GM19328 (cell line): ENCODE measurements around the gene MAP3K14.
"Not testable (repeated sequence)": the region's sequence is repeated elsewhere in the genome, so short reads cannot be mapped to it uniquely, and the experiment has no call there.

Experiments
- ATAC-seq: cut with Tn5 transposase; IDR thresholded peaks from one replicate; pipeline ENCODE4 v1.9.1; 2021; ENCODE audit warnings: mild to moderate bottlenecking, moderate library complexity; ENCODE audit not compliant: unreplicated experiment

Gene MAP3K14

DNA sequence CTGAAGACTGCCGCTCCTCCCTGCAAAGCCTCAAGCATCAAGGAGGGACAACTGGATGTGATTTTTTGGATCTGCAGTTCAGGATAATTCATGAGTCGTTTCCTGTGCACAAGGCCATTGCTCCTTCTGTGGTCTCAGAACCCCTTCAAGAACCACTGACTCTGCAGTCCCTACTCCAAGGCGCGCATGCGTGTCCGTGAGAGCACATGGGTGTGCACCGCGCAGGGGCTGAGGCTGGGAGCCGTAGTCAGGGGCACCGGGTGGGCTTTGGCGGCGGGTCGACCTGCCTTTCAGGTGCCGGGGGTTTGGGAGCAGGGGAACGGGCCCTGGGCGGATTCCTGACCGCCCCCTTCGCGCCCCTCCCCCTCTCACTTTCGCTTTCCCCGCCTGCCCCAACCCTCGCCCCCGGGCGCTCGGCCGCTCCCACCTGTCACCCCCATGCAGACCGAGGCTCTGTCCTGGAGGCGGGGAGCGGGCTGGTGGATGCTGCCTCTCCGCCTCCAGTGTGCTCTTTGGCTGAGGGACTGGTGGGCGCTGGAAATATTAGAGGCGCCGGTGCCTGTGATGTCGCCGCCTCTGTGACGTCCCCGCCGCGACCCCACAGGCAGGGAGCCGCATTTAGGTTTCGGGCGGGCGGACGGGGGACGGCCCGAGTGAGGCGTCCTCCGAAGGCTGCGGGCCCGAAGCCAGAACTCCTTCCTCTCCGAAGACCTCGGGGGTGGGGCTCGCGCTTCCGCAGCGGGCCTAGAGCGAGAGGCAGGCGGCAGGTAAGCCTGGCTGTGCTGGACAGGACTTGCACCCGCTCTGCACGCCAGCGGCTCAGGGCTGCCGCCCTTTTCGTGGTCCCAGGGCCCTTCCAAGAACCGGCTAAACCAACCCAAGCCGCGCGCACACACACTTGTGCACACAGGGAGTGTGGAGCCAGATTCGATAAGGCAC lies 55.0 kb downstream of the MAP3K14 start, which contains the start of gene SPATA32:
TSS of gene SPATA32 (minus strand) at position 518 of the 939 bp plus-strand sequence. CDS start at position 440, 78 bp downstream.
- no peak for ATAC-seq

DNA sequence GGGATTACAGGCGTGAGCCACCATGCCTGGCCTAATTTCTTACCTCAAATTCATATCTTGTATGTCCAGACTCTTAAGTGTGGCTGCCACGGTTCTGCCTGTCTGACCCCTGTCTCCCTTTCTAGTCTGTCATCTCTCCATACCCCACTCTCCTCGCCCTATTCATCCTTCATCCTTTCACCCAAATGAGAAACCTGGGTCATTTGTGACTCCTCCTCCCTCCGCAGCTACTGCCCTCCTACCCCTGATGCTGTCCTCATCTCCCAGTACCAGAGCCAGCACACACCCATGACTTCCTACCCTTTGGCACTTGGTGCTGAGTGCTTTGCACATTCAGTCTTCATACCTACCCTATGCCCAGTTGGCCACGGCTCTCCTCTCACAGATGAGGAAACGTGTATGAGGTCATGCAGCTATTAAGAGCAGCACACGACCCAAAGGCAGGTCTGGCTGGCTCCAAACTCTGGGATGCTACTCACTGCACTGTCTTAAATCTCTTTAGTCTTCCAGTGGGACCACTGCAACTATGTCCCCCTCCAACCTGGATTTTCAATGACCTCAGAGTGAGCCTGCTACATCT lies 56.5 kb downstream of the MAP3K14 start:
- ATAC-seq = no peak

GRCh38 chr17:45258981-45259380 lies 57.8 kb downstream of the MAP3K14 start:
- ATAC-seq = no peak

DNA sequence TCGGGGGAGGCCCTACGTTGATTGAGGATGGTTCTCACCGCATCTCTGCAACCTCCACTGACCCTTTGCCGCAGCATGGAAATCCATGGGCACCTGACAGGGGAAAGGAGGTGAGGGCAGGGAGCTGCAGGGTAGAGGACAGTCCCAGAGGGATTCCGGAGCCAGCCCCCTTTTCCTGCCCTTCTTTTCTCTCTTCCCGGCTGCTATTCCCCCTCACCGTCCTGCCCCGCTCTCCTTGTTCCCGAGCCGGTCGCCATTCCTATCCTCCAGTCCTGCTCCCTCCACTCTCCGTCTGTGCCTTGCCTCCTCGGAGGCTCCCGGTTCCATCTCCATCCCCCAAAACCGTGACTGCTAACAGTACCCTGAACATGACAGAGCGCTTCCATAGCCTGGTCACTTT lies 59.7 kb downstream of the MAP3K14 start:
- ATAC-seq = no peak

DNA sequence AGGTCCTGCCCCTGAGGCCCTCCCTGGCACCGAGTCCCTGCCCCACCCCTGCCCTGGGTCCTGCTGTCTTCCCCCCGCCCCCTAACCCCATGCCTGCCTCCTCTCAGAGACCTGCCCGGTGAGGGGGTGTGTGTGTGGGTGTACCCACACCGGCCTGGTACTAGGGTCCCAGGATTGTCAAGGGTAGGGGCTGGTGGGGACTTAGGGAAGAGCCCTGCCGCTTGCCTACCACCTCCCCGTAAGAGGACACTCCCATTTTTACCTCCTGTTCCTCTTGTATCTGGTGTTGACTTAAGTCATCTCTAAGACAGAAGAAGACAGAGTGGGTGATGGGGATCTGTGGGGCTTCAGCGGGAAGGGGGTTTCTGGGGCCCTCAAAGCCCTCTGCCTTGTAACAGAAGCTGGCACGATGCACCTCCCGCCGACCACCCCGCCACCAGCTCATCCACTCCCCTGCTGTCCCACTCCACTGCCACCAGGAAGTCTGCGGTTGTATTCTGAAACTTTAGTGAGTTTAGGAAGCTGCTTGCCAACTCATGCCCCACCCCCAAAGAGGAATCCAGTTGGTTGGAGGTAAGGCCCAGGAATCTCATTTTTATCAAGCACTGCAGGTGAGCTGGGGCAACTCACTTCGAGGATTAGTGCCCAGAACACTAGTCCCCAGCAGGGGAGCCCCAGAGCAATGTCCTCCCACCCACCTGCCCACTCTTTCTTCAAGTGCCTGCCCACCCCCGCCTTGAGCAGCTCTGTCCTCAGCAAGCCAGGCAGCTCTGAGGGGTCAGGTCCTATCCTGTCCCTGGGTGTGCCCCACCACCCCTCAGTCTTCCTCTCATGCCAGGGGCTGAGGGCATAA lies 60.5 kb downstream of the MAP3K14 start:
- no peak for ATAC-seq

GRCh38 chr17:45255358-45255757 lies 61.5 kb downstream of the MAP3K14 start:
- ATAC-seq = no peak

- no peak for ATAC-seq
These were observed 62.9 kb downstream of the MAP3K14 start for GRCh38 chr17:45253879-45254278.

- not testable (repeated sequence) for ATAC-seq
These were observed 63.6 kb downstream of the MAP3K14 start for GRCh38 chr17:45253237-45253636.

DNA sequence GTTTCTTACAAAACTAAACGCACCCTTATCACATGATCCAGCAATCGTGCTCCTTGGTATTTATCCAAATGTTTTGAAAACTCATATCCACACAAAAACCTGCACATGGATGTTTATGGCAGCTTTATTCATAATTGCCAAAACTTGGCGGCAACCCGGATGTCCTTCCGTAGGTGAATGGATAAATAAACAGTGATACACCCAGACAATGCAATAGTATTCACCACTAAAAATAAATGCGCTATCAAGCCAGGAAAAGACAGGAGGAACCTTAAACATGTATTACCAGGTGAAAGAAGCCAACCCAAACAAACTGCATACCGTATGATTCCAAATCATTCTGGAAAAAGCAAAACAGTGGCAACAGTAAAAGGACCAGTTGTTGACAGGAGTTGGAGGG lies 64.9 kb downstream of the MAP3K14 start:
- ATAC-seq = no peak

GRCh38 chr17:45248132-45248957 lies 68.5 kb downstream of the MAP3K14 start:
- peak; percentile 44 for ATAC-seq

GRCh38 chr17:45247429-45248131 lies 69.2 kb downstream of the MAP3K14 start:
- peak; percentile 78 for ATAC-seq

DNA sequence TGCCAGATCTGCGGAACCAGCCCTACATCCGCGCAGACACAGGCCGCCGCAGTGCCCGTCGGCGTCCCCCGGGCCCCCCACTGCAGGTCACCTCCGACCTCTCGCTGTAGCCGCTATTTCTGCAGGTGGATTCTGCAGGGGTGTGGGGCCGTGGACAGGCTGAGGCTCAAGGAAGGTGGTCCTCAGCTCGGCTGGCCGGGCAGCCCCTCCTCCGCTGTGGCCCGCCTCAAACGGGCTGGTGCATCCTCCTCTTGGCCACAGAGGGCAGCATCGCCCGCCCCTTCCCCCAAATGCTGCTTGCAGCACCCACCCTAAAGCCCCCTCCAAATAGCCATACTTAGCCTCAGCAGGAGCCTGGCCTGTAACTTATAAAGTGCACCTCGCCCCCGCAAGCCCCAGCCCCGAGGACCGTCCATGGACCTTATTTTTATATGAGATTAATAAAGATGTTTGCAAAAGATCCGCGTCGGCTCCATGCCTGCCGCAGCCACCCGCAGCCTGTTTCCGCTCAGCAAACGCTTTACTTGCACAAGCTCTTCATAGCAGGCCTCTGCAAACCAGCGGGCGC lies 69.9 kb downstream of the MAP3K14 start:
- ATAC-seq = no peak

DNA sequence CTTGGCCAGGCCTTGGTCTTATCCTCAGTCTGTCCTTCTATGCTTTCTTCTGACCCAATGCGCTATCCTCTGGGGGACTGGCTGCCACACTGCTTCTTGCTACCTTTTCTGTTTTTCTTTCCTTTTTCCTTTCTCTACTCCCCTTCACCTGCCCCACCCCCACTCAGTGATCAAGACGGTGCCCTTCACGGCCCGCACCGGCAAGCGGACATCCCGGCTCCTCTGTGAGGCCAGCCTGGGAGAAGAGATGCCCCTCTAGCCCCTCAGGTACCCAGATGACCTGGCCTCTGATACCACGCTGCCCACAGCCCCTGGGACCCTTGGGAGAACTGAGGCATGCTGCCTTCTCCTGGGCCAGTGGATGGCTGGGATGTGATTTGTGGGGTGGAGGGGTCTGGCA lies 70.5 kb downstream of the MAP3K14 start:
- ATAC-seq = no peak

GRCh38 chr17:45244725-45245656 lies 71.8 kb downstream of the MAP3K14 start:
- ATAC-seq = no peak

GRCh38 chr17:45243750-45244149 lies 73.1 kb downstream of the MAP3K14 start:
- ATAC-seq = no peak

DNA sequence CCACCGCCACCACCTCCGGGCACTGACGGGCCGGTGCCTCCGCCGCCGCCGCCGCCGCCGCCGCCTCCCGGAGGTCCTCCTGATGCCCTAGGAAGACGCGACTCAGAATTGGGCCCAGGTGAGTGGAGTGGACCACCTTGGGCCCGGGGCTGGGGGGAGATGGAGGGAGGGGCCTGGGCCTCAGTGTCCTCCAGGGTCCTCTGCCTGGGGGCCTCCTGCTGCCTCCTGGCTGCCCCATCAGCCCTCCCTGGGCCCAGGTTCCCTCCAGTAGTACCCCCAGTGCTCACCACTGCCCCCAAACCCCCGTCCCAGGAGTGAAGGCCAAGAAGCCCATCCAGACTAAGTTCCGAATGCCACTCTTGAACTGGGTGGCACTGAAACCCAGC lies 74.8 kb downstream of the MAP3K14 start:
- ATAC-seq = no peak

DNA sequence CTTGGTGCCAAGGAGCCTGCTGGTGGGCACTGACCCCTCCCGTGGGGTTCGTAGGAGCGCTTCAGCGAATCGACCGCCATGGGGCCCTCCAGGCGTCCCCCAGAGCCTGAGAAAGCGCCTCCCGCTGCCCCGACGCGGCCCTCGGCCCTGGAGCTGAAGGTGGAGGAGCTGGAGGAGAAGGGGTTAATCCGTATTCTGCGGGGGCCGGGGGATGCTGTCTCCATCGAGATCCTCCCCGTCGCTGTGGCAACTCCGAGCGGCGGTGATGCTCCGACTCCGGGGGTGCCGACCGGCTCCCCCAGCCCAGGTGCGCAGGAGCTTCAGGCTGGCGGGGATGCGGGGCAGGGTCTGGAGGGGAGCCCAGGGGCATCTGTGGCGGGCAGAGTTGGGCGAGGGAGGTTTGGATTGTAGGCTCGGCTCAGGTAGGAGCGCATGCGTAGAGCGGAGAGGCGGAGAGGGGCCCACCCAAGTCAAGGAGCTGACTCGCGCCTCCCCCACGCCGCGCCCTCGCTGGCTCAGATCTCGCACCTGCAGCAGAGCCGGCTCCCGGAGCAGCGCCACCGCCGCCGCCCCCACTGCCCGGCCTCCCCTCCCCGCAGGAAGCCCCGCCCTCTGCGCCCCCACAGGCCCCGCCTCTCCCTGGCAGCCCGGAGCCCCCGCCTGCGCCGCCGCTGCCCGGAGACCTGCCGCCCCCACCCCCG lies 75.3 kb downstream of the MAP3K14 start:
- ATAC-seq = no peak

DNA sequence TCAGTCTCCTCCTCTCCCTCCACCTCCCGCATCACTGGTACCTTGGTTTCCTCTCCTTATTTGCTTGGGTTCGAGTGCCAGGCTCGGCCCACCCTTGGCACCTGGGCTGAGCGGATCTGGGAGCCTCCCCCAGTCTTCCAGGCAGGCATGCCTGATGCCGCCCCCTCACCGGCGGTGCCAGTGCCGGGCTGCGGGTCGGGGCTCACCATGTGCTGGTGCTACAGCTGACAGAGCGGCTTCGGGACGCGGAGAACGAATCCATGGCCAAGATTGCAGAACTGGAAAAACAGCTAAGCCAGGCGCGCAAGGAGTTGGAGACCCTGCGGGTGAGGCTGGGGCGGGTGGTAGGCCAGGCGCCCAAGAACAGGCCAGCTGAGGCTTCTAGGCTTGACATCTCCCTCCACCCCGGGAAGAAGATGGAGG lies 75.9 kb downstream of the MAP3K14 start:
- no peak for ATAC-seq
